Smooth muscle cell (in vitro differentiated cells): ENCODE data around the gene GRIK1. TPM values are rescaled to one million over a fixed set of nuclear protein-coding genes. Genes with fewer than 3 reads are reported as not detected.

Source experiments
- DNase-seq: peaks from one replicate; lab custom pipeline; 2025; ENCODE audit not compliant: unreplicated experiment; lab: John Stamatoyannopoulos, UW
- H2AFZ ChIP-seq: fragments of 200-600 bp; sonication (generic); 2 replicates; pipeline ENCODE4 v1.6.0; 2016; ENCODE audit warnings: antibody characterized with exemption, low read depth, mild to moderate bottlenecking
- H3F3A ChIP-seq: fragments of 200-600 bp; sonication (generic); 2 replicates; pipeline ENCODE4 v1.6.0; 2017; ENCODE audit warnings: antibody characterized with exemption, low read depth
- H3K27ac ChIP-seq: fragments of 200-600 bp; sonication (generic); 2 replicates; pipeline ENCODE4 v1.5.1; 2016; ENCODE audit warnings: low read depth, mild to moderate bottlenecking
- H3K27me3 ChIP-seq: fragments of 200-600 bp; sonication (generic); 2 replicates; pipeline ENCODE4 v1.6.1; 2016; ENCODE audit warnings: low read depth, mild to moderate bottlenecking
- H3K36me3 ChIP-seq: fragments of 200-600 bp; sonication (generic); 2 replicates; pipeline ENCODE4 v1.5.1; 2016; ENCODE audit warnings: low read depth
- H3K4me1 ChIP-seq: fragments of 200-600 bp; sonication (generic); 2 replicates; pipeline ENCODE4 v1.5.1; 2016; ENCODE audit warnings: low read depth
- H3K4me2 ChIP-seq: fragments of 200-600 bp; sonication (generic); 2 replicates; pipeline ENCODE4 v1.6.0; 2016; ENCODE audit warnings: mild to moderate bottlenecking
- H3K4me3 ChIP-seq: fragments of 200-600 bp; sonication (generic); 2 replicates; pipeline ENCODE4 v1.5.1; 2016; ENCODE audit warnings: mild to moderate bottlenecking
- H3K79me2 ChIP-seq: fragments of 200-600 bp; sonication (generic); 2 replicates; pipeline ENCODE4 v1.6.0; 2016; ENCODE audit warnings: low read depth, mild to moderate bottlenecking
- H3K9ac ChIP-seq: fragments of 200-600 bp; sonication (generic); 2 replicates; pipeline ENCODE4 v1.6.0; 2016; ENCODE audit warnings: low read depth
- H3K9me3 ChIP-seq: fragments of 200-600 bp; sonication (generic); replicated peaks from 2 replicates; pipeline ENCODE4 v1.5.1; 2016; ENCODE audit warnings: low read depth
- H4K20me1 ChIP-seq: fragments of 200-600 bp; sonication (generic); 2 replicates; pipeline ENCODE4 v1.6.0; 2016; ENCODE audit warnings: low read depth
- CTCF ChIP-seq: fragments of 200-600 bp; sonication (generic); IDR thresholded peaks from 2 replicates; pipeline ENCODE4 v1.5.1; 2017; ENCODE audit warnings: borderline replicate concordance, mild to moderate bottlenecking, antibody characterized with exemption; ENCODE audit not compliant: insufficient read depth, poor library complexity, severe bottlenecking
- WGBS: methylation state at CpG from one replicate; pipeline ENCODE4 v1.1.7; 2016; ENCODE audit warnings: low lambda C conversion rate; 5-methylcytosine and 5-hydroxymethylcytosine counted together
- polyA plus RNA-seq: library from polyadenylated mRNA; unstranded; fragments of >200 nt; fragmentation: Nextera tagmentation; extraction: Ambion mirVana; gene quantifications from 2 replicates; pipeline ENCODE4 v1.2.1, GENCODE V29; 2016
- total RNA-seq: library from RNA; depleted of rRNA; stranded (reverse); fragments of >200 nt; gene quantifications from 2 replicates; pipeline ENCODE4 v1.2.3, GENCODE V29; 2014

GRIK1 gene
- total and polyA plus RNA-seq, 2 experiments from 2014 or later, result 0.09 TPM; not detected in 1

GRCh38 chr21:29749223-29749622, 190.6 kb downstream of the GRIK1 start:
- no peak for DNase-seq
- no peak overlapping the region for H3K4me3 ChIP-seq
- H3K79me2 ChIP-seq, result no peaks in the 10 kb centered on the region
- no peak overlapping the region for H3K9ac ChIP-seq
- H3K4me2 ChIP-seq, result no peak overlapping the region
- H3K4me1 ChIP-seq, result no peaks in the 10 kb centered on the region
- no peak overlapping the region for H3K27ac ChIP-seq
- H4K20me1 ChIP-seq, result no peaks in the 10 kb centered on the region
- no peaks in the 10 kb centered on the region for H3K27me3 ChIP-seq
- TF ChIP-seq CTCF, result no peak
- H3F3A ChIP-seq, result no peaks in the 10 kb centered on the region
- no peaks in the 10 kb centered on the region for H3K36me3 ChIP-seq
- H3K9me3 ChIP-seq, result no peaks in the 10 kb centered on the region
- 98% methylated on average over 3 of the region's 3 CpGs for WGBS
- no peak overlapping the region for H2AFZ ChIP-seq

- H3K79me2 ChIP-seq, result no peaks in the 10 kb centered on the region
Observed at GRCh38 chr21:29748391-29749167, 191.2 kb downstream of the GRIK1 start.

GRCh38 chr21:29741761-29742160, 198.0 kb downstream of the GRIK1 start:
- TF ChIP-seq CTCF, result no peak
- Histone ChIP-seq H3F3A (no peaks in the 10 kb centered on the region), H3K79me2 (no peaks in the 10 kb centered on the region), H3K4me3 (no peak overlapping the region), H2AFZ (no peak overlapping the region), H4K20me1 (no peaks in the 10 kb centered on the region), H3K9ac (no peak overlapping the region), H3K36me3 (no peaks in the 10 kb centered on the region), H3K27me3 (no peaks in the 10 kb centered on the region), H3K9me3 (no peaks in the 10 kb centered on the region), H3K4me2 (no peak overlapping the region), H3K27ac (no peak overlapping the region), H3K4me1 (no peaks in the 10 kb centered on the region)
- 91% methylated on average over 2 of the region's 2 CpGs for WGBS
- no peak for DNase-seq

More at GRCh38 chr21:29748391-29749167, 191.2 kb downstream of the GRIK1 start:
- Histone ChIP-seq H2AFZ (no peak overlapping the region), H3K9me3 (no peaks in the 10 kb centered on the region), H3K4me1 (no peaks in the 10 kb centered on the region), H4K20me1 (no peaks in the 10 kb centered on the region), H3K36me3 (no peaks in the 10 kb centered on the region), H3K9ac (no peak overlapping the region), H3F3A (no peaks in the 10 kb centered on the region), H3K27ac (no peak overlapping the region), H3K4me2 (no peak overlapping the region), H3K4me3 (no peak overlapping the region), H3K27me3 (no peaks in the 10 kb centered on the region)
- 84% methylated on average over 8 of the region's 8 CpGs for WGBS
- DNase-seq, result no peak
- no peak for TF ChIP-seq CTCF

GRCh38 chr21:29739176-29739575, 200.6 kb downstream of the GRIK1 start:
- no peak for DNase-seq
- H3K9me3 ChIP-seq, result no peaks in the 10 kb centered on the region
- H3K4me1 ChIP-seq, result no peaks in the 10 kb centered on the region
- H3K27me3 ChIP-seq, result no peaks in the 10 kb centered on the region
- H2AFZ ChIP-seq, result no peak overlapping the region
- H3K9ac ChIP-seq, result no peak overlapping the region
- no peak overlapping the region for H3K4me2 ChIP-seq
- no peaks in the 10 kb centered on the region for H3K79me2 ChIP-seq
- WGBS, result 74% methylated on average over 1 of the region's 1 CpG
- H3K36me3 ChIP-seq, result no peaks in the 10 kb centered on the region
- H3F3A ChIP-seq, result no peaks in the 10 kb centered on the region
- no peak overlapping the region for H3K4me3 ChIP-seq
- no peak overlapping the region for H3K27ac ChIP-seq
- no peaks in the 10 kb centered on the region for H4K20me1 ChIP-seq
- no peak for TF ChIP-seq CTCF
